Fibroblast of the conjunctiva (primary cell): ENCODE measurements around the gene MCTP1.

Experiments used
- DNase-seq: peaks from one replicate; pipeline ENCODE4 v3.0.0-alpha.2; 2010; ENCODE audit warnings: low read depth

Gene MCTP1

DNA sequence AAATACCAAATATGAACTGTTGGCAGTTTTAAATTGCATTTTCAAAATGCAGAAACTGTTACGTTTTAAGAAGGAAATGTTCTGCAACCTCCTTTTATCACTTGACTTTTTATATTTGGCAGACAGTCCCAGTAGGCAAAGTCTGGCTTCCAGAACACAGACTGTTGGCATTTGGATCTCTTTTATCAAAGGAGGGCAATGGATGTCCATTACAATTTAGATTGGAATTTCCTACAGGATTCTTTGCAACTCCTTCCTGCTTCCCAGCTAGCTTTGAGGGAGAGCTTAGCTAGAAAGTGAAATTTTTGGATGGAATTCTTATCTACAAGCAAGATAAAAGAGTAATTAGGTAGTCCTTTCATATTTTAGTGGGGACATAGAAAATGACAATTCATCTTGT is 523.8 kb downstream of the MCTP1 start:
- no peak for DNase-seq

GRCh38 chr5:94759961-94760360 is 524.9 kb downstream of the MCTP1 start:
- DNase-seq: no peak

DNA sequence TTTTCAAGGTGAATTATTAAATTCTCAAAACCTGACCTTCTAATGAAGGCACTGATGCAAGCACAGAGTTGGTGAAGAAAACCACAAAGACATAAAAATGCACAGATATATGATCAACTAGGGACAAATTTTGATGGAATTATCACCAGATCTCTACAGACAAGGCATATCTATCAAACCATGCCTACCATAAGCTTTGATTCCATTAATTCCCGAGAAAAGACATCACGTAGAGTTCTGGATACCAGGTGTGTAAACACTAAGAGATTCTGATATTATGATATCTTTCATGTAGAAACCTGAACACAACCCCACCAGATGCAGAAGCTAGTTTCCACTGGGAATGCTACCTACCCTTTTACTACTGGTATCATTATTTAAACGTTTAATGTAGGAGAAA is 525.9 kb downstream of the MCTP1 start:
- DNase-seq: no peak

DNA sequence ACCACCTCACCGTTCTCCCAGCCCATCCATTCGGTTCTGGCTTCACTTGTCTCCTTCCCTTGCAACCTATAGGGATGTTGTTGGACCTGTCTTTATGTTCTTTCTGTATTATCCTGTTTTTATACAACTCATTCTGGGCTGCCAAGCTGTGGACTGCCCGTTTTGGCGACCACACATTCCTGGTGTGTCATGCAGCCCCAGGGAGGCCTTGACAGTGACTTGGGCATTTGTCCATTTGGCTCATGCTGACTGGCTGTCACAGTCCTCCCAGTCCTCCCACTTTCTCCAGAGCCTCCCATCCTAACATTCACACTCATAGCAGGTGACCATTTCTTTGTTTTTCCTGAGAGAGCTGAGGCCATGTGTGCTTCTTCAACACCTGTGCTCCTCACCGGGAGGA is 530.1 kb downstream of the MCTP1 start:
- no peak for DNase-seq

- DNase-seq: no peak
Observed at GRCh38 chr5:94751460-94751859, 533.4 kb downstream of the MCTP1 start.

GRCh38 chr5:94750681-94751080 is 534.2 kb downstream of the MCTP1 start:
- no peak for DNase-seq

DNA sequence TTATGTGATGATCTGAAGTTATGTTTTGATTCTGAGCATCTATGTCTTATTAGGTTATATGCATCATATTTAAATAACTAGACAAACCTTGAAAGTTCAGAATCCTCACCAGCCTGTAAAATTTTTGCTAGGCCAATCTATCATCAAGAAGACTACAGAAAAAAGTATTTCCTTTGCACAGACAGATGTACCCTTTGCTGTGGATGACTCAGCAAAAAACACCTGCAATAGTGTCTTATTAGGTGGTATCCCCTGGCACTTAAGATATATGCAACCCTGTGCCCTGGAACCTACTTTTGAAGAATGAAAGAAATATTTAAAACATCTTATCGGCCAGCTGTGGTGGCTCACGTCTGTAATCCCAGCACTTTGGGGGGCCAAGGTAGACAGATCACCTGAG is 535.9 kb downstream of the MCTP1 start:
- no peak for DNase-seq

DNA sequence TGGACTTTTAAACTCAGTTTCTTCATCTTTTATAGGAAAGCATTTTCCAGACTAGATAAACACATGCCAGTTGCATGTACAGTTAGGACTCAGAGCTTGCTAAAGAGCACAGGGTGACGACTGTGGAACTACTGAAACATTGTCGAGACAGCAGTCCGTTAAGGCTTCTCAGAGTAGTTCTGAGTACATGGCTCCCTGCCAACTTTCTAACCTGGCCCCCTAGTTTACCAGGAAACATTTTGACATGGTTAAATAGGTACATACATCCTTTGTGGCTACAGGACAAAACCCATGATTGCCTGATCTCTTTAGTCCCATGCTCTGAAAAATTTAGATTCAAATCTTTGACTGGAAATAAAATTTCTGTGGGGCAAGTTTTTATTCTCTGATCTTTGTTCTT is 536.7 kb downstream of the MCTP1 start:
- no peak for DNase-seq

DNA sequence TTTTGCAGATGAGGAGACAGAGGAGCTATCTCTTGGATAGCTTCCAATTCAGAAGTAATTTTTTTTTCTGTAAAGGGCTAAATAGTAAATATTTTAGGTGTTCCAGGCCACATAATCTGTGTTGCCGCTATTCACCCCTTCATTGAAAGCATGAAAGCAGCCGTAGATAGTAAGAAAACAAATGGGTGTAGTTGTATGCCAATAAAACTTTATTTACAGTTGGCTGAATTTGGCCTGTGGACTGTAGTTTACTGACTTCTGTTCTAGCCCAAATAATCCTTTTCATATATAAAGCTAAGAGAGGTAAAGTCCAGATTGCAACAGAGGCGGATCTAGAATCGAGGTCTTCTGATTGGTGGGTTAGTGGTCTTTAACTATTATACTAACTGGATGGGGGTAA is 537.5 kb downstream of the MCTP1 start:
- no peak for DNase-seq

DNA sequence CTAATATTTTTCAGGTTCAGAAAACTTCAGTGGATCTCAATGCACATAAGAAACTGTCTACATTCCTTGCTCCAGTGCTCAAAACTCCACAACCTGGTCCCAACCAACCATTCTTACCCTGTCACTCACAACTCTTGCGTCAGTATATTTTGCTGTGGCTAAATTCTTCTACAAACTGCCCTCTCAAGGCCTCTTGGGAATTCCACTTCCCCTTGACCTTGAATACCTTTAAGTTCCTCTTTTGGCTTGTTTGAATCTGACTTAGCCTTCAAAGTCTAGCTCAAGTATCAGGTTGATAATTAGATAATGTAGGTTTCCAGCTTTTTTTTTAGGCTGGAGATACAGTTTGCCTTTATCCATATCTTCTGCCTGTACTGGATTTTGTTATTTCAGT is 538.2 kb downstream of the MCTP1 start:
- DNase-seq: no peak

DNA sequence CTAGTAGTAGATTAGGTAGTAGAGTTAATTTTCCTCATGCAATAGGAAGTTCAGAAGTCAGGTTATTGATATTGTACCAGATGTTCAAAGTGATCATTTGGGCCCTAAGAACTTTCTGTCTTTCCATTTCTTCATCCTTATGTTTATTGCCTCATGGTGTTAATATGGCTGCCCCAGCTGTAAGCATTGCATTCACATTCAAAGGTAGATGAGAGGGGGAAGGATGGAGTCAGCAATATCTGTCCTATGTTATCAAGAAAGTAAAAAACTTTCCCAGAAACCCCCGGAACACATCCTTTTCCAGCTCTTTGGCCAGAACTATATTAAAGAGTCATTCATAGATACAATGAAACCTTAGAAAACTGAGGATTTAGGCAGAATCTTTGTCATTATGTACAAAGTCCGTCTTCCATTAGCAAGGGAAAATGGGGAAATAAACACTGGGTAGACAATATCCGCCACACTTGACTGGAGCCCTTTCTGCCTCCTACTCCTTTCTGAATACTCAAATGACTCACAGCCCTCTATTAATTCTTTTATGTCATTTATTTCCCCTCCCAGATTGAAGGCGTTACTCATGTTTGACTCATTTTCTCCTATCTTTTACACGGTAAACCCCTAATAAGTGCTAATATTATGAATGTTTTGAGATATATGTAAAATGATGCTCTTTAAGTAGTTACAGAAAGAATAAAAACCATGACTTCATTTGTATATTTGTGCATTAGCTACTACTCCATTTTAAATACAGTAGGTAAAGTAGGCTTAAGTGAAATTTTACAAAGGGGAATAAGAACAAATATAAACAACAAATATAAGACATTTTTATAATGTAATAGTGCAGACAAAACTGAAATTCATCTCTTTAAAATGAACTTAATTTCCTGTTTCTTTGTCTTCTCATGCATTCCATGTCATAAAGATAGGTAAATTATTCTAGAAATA is 538.8 kb downstream of the MCTP1 start:
- DNase-seq: no peak

- no peak for DNase-seq
Observed at GRCh38 chr5:94744906-94745305, 540.0 kb downstream of the MCTP1 start.

DNA sequence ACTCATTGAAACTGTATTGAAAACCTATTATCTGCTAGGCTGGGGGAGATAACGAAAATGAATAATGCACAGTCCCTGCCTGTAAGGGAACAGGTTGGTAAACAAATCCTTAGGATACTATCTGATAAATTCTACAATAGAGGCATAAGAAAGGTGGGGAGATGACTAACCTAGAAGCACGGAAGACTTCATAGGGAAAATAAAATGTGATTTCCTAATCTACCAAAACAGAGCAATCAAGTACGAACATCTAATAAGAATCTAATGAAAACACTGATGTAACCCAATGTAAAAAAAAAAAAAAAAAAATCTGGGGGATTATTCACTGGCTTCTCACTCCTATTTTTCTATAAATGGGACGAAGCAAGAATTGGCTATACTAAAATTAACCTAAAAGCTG is 542.0 kb downstream of the MCTP1 start:
- no peak for DNase-seq

DNA sequence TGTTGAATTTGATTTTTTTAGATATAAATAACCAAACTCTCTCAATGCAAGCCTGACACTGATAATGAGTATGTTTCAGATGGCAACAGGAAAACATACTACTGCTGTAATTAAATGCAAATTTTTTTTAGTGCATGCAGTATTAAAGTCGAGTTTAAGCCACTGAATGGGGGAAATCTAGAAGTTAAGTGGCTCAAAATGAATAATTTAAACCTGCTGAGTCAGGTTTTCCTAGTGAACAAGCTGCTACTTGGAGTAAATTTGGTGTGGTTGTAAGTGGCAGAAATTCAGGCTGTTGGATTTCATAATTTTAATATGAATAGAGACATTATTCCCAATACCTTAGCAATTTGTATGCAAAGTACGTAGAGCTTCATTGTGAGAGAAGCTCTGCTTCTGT is 544.6 kb downstream of the MCTP1 start:
- DNase-seq: no peak

DNA sequence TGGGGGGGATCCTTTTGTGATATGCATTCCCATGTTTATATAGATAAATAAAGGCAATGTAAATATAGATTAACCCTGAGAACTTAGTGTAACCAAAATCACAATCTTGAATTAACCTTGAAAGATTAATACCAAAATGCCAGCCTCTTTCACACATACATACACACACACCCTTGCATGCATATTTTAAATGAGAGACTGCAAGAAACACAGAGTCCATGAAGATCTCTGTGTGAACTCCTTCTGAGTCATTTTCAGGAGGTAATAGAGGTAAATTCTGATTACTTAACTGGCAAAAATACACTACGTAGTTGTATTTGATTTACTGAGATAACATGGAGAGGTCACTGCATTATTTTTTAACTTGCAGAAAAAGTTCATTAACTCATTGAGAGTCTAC is 548.4 kb downstream of the MCTP1 start:
- DNase-seq: no peak

- no peak for DNase-seq
Observed at GRCh38 chr5:94731471-94731870, 553.4 kb downstream of the MCTP1 start.

DNA sequence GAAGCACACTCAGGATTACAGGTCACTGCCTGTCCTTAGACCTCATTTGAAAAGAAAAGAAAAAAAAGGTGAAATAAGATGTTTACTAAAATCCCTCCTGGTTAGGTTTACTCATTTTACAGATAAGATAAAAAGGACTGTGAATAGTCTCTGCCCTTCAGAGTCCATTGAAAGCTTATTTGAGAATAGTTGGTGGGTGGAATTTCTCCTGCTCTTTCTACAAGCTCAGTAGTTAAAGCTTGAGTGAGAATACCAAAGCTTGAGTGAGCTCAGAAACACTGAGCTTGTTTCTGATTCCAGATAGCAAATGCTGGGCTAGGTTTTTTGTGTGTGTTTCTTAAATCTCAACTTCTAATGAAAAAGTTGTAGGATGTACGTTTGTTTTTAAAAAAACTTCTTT is 559.8 kb downstream of the MCTP1 start:
- no peak for DNase-seq

DNA sequence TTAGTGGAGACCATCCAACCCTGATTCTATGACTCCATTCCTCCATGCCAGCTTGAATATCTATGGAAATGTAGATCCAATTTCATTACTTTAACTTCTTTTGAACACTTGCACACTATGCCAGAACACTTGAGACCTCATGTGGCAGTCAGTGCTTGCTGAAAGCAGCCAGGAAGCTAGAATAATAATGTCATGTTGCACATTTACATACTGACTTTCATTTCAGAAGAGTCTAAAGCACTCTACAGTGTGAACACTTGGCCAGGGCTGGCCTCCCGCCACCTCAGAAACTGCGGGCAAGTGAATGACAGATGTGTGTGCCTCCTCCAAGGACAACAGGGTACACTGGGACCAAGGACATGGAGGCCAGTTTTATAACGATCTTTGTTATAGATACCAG is 569.1 kb downstream of the MCTP1 start:
- DNase-seq: no peak

DNA sequence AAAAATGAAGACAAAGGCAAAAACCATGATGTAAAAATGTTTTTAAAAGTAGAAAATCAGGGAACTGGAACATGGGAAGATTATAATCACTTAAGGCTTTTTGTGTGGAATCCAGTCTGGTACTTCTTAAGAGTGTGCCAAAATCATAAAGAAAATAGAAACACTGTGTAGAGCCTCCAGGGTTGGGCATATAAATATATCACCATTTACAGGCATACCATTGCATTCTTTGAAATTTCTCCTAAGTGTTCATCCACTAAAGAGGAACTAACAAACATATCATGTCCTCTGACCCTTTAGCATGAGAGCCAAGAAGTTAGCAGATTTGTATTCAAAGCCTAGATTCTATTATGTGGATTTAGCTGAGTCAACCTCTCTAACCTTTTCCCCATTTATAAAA is 573.1 kb downstream of the MCTP1 start:
- no peak for DNase-seq

DNA sequence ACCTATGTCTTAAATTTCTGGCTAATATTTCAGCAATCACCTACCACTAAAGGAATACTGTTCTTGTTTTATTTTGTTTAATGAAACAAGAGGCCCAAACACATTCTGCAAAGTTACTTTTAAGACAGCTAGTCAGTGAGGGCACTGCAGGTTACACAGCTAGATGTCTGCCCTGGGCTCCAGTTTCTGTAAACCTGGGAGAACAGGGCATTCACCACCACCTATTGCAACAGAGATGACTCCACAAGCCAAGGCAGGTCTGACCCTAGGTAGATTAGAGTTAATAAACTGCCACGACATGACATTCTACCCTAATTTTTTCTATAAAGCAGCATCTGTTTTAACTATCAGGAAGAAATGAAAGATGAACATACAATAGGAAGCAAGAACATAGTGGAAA is 575.6 kb downstream of the MCTP1 start:
- no peak for DNase-seq

- DNase-seq: no peak
Observed at GRCh38 chr5:94707359-94707758, 577.5 kb downstream of the MCTP1 start.

GRCh38 chr5:94705427-94705826 is 579.5 kb downstream of the MCTP1 start:
- no peak for DNase-seq

DNA sequence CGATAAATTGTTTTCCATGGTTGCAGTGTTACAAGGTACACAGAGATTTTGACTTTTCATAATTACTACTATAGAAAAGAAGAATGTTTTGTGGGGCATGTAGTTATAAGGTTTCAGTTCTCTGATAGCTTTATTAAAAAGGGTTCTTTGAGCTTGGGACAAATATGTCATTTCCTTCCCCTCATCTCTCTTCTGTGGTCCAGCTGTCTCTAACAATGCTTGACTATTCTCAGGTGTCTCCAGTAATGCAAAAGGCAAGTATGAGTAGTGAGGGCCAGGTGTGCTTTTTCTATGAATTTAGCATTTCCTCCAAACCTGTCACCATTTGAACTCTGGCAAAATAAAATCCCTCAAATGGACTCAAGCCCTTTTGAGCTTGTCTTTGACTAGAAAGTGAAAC is 582.2 kb downstream of the MCTP1 start:
- DNase-seq: no peak

DNA sequence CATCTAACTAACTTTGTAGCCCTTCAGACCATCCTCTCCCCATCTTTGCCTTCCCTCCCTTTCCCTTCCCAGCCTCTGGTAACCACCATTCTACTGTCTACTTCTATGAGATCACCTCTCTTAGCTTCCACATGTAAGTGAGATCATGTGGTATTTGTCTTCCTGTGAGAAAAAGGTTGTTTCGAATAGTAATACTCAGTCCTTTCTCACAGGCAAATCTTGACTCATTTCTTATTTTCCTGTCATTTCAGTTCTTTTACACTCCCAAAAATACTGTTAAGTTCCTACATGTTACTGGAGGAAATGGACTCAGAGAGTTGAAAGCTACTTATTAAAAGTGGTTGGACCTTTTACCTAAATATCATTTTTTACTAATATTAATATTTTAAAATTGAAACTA is 584.3 kb downstream of the MCTP1 start:
- DNase-seq: no peak
